Adrenal gland (tissue), 12 donors: ENCODE data around the gene CLEC4E. TPM values are rescaled to one million over a fixed set of nuclear protein-coding genes. Genes with fewer than 3 reads are reported as not detected.

Source experiments
- DNase-seq, 7 donors: peaks; one replicate each; pipeline ENCODE4 v3.0.0-alpha.2; 2019 to 2020
- H3K27ac ChIP-seq, 5 donors: fragments of 200-600 bp; sonication (generic) in 4 of 5; 1 replicate in 3 of 5; 2 replicates in 2 of 5; pipeline versions ENCODE4 v1.5.1 to v1.8.0; 2016 to 2020; ENCODE audit warnings: mild to moderate bottlenecking in 1 of 5
- H3K27me3 ChIP-seq: fragments of 200-600 bp; 2 replicates; pipeline ENCODE4 v1.8.0; 2021
- H3K36me3 ChIP-seq, 2 donors: fragments of 200-600 bp; replicated peaks in 1 of 2; 1 replicate in 1 of 2; 2 replicates in 1 of 2; pipeline versions ENCODE4 v1.5.1 to v1.8.0; 2018 to 2022
- H3K4me1 ChIP-seq, 2 donors: fragments of 200-600 bp; replicated peaks in 1 of 2; 1 replicate in 1 of 2; 2 replicates in 1 of 2; pipeline versions ENCODE4 v1.5.1 to v1.8.0; 2018 to 2021
- H3K4me3 ChIP-seq, 4 donors: fragments of 200-600 bp; sonication (generic) in 3 of 4; one replicate each; pipeline ENCODE4 v1.5.1; 2016 to 2018
- H3K9me3 ChIP-seq, 3 donors: fragments of 200-600 bp; sonication (generic) in 1 of 3; replicated peaks in 1 of 3; 1 replicate in 2 of 3; 2 replicates in 1 of 3; pipeline versions ENCODE4 v1.5.1 to v1.8.0; 2016 to 2021
- CTCF ChIP-seq, 6 experiments: fragments of 450-650 bp in 4 of 6; fragments of 200-600 bp in 2 of 6; sonication (generic) in 1 of 6; IDR thresholded peaks; 1 replicate in 5 of 6; 2 replicates in 1 of 6; pipeline versions ENCODE4 v1.5.1 to v1.8.0; 2016 to 2021; ENCODE audit warnings: antibody characterized with exemption in 6 of 6, mild to moderate bottlenecking in 2 of 6, moderate library complexity in 1 of 6
- POLR2A ChIP-seq, 2 donors: fragments of 450-650 bp; IDR thresholded peaks; one replicate each; pipeline ENCODE4 v1.6.1; 2017; ENCODE audit warnings: antibody characterized with exemption in 2 of 2, mild to moderate bottlenecking in 2 of 2, moderate library complexity in 1 of 2
- WGBS, 4 donors: extraction: QIAGEN DNeasy Blood & Tissue Kit in 2 of 4; methylation state at CpG; one replicate each; pipeline versions ENCODE4 v1.1.5 to v1.1.7; 2013 to 2017; 5-methylcytosine and 5-hydroxymethylcytosine counted together
- intact Hi-C, 2 donors: fragments of 100-400 bp; cut with DNase I; formaldehyde crosslinking; loops; one replicate each; pipeline versions ENCODE4 v1.14.1 to v1.15.0; 2022 to 2023
- polyA plus RNA-seq, 3 donors: library from polyadenylated mRNA; stranded (reverse); fragments of 200-250 nt in 2 of 3; fragments of 350-450 nt in 1 of 3; fragmentation: Illumina TruSeq in 1 of 3; extraction: RNeasy Lipid Tissue Mini Kit (QIAGEN cat#74804) in 1 of 3; gene quantifications; one replicate each; pipeline ENCODE4 v1.2.3, GENCODE V29; 2013 to 2014
- total RNA-seq, 9 donors: library from RNA; depleted of rRNA in 4 of 9; stranded (reverse); fragments of >200 nt in 4 of 9; fragments of 120-200 nt in 1 of 9; fragmentation: NEBNext Ultra II Directional in 1 of 9; extraction: Animal tissue kit (Norgen Biotek cat#: 25700) in 1 of 9; gene quantifications; one replicate each; pipeline versions ENCODE4 v1.1.0 to v1.2.4, GENCODE V29; 2013 to 2023
- donor health status: healthy with polysubstance abuse.
- donor health status: Bipolar disorder and iron deficiency.
- donor health status: DM: yes; HTN: yes; CAD: no.
- donor health status: DM: no; HTN: no; CAD: no.
- donor health status: DM: no; HTN: no; CAD: no.
- donor health status: DM: yes; HTN: yes; CAD: no.

Gene CLEC4E
- total and polyA plus RNA-seq, 12 donors: 0.30 to 6.4 (median 1.5) TPM

- Histone ChIP-seq H3K4me1 (no peaks in the 10 kb centered on the region), H3K27me3 (no peaks in the 10 kb centered on the region), H3K27ac (no peak overlapping the region), H3K36me3 (no peaks in the 10 kb centered on the region), H3K4me3 (no peak overlapping the region), H3K9me3 (no peaks in the 10 kb centered on the region)
- no peak for TF ChIP-seq CTCF (IDR thresholded peaks at IDR 0.05)
- TF ChIP-seq POLR2A (IDR thresholded peaks at IDR 0.05): no peak
- no peak for DNase-seq
- intact Hi-C loops: no loop called here
- WGBS, 4 donors: 63 to 75% (median 69%) methylated on average over 3 of the region's 3 CpGs
Measured at GRCh38 chr12:8563356-8563755, 22.7 kb upstream of the CLEC4E start.

DNA sequence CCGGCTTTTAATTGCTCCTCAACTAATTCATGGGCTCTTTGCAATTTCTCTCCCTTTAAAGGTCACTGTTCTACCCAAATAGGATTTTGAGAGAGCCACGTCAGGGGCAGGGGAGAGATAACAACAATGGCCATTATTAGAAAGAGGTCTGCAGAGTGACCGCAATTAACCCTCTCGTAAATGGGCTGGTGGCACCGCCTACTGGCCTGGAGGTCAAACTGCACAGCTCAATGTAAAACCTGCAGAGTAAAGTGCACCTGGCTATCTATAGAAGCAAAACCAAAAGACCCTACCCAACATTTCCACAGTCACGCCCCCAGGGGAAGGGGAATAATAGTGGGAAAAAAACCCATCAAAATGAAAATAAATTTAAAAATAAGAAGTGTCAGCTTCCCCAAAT, 21.6 kb upstream of the CLEC4E start:
- Histone ChIP-seq H3K9me3 (no peaks in the 10 kb centered on the region), H3K36me3 (no peaks in the 10 kb centered on the region), H3K4me1 (no peaks in the 10 kb centered on the region), H3K27me3 (no peaks in the 10 kb centered on the region), H3K27ac (no peak overlapping the region), H3K4me3 (no peak overlapping the region)
- WGBS, 4 donors: 91 to 96% (median 92%) methylated on average over 6 of the region's 6 CpGs
- no peak for DNase-seq
- no peak for TF ChIP-seq CTCF (IDR thresholded peaks at IDR 0.05)
- TF ChIP-seq POLR2A (IDR thresholded peaks at IDR 0.05): no peak
- intact Hi-C loops: no loop called here

- no peak overlapping the region for H3K4me3 ChIP-seq
- H3K9me3 ChIP-seq: no peaks in the 10 kb centered on the region
- no peak for TF ChIP-seq CTCF (IDR thresholded peaks at IDR 0.05)
- no peak for TF ChIP-seq POLR2A (IDR thresholded peaks at IDR 0.05)
- H3K27ac ChIP-seq: no peak overlapping the region
- WGBS, 4 donors: 41 to 60% (median 54%) methylated on average over 4 of the region's 4 CpGs
- no peaks in the 10 kb centered on the region for H3K27me3 ChIP-seq
- no peak for DNase-seq
- no peaks in the 10 kb centered on the region for H3K4me1 ChIP-seq
- no peaks in the 10 kb centered on the region for H3K36me3 ChIP-seq
- intact Hi-C loops: no loop called here
Measured at GRCh38 chr12:8561011-8561410, 20.3 kb upstream of the CLEC4E start.

- TF ChIP-seq POLR2A (IDR thresholded peaks at IDR 0.05): no peak
- no peak for TF ChIP-seq CTCF (IDR thresholded peaks at IDR 0.05)
- Histone ChIP-seq H3K4me1 (no peaks in the 10 kb centered on the region), H3K36me3 (no peaks in the 10 kb centered on the region), H3K4me3 (no peak overlapping the region), H3K27me3 (no peaks in the 10 kb centered on the region), H3K9me3 (no peaks in the 10 kb centered on the region), H3K27ac (no peak overlapping the region)
- DNase-seq: no peak
- WGBS, 4 donors: 71 to 80% (median 74%) methylated on average over 11 of the region's 11 CpGs
- intact Hi-C loops: no loop called here
Measured at GRCh38 chr12:8559676-8560075, 19.0 kb upstream of the CLEC4E start.
